ENCODE measurements around the gene ELN. TPM values are rescaled to one million over a fixed set of nuclear protein-coding genes. Genes with fewer than 3 reads are reported as not detected.

Gene ELN
- total RNA-seq, 4 donors from 2014 or later = 29.0 to 65.7 (median 50.8) TPM

DNA sequence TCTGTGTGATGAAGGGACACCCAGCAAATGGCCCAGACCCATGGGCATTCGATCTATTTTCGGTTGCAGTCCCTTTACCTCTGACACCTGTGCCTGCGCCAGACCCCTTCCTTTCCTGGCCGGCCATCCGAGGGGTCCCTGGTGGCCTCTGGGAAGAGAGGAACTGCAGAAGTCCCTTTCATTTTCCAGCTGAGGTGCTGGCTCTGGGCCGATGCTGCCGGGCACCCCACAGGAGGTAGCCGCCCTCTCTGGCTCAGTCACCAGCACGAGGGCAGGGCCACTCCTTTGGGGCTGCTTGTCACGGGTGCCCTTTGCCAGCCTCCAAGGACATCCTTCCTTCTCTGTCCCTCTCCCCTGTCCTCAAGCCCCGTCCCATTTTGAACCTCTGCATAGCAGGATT lies 4.2 kb upstream of the ELN start:
- Histone ChIP-seq H3K27me3 (no peaks in the 10 kb centered on the region), H3K9me3 (no peaks in the 10 kb centered on the region), H3K36me3 (no peaks in the 10 kb centered on the region), H3K4me3 (replicated peaks in 1 of 3) (no peak overlapping the region), H3K27ac (no peak overlapping the region), H3K4me1 (peaks cover 11 to 28% of the 10 kb centered on the region in 2 donors)
- TF ChIP-seq, protein P1, sequence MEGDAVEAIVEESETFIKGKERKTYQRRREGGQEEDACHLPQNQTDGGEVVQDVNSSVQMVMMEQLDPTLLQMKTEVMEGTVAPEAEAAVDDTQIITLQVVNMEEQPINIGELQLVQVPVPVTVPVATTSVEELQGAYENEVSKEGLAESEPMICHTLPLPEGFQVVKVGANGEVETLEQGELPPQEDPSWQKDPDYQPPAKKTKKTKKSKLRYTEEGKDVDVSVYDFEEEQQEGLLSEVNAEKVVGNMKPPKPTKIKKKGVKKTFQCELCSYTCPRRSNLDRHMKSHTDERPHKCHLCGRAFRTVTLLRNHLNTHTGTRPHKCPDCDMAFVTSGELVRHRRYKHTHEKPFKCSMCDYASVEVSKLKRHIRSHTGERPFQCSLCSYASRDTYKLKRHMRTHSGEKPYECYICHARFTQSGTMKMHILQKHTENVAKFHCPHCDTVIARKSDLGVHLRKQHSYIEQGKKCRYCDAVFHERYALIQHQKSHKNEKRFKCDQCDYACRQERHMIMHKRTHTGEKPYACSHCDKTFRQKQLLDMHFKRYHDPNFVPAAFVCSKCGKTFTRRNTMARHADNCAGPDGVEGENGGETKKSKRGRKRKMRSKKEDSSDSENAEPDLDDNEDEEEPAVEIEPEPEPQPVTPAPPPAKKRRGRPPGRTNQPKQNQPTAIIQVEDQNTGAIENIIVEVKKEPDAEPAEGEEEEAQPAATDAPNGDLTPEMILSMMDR (IDR thresholded peaks at IDR 0.05) = no peak
- TF ChIP-seq POLR2A (IDR thresholded peaks at IDR 0.05) = no peak
- intact Hi-C loops (cut with DNase I) = no loop called here
- DNase-seq = no peak
- WGBS, 2 donors = 81 to 90% methylated on average over 6 of the region's 11 CpGs

DNA sequence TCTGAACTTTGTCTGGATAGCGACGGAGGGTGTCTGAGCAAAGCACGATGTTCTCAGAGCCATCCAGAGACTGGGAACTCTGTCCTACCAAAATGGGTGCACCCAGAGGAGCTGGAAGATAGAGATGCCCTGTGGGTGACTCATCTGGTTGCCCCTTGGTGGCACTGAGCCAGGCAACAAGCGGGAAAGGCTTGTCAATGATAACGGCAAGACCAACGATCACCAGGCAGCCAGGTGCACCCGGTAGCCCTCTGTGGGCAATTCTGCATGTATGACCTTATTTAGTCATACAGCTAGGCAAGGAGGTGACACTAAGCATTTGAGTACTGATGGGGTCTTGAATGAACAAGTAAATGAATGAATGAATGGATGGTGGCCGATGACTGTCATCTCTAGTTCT lies 2.8 kb upstream of the ELN start:
- Histone ChIP-seq H3K36me3 (no peaks in the 10 kb centered on the region), H3K9me3 (no peaks in the 10 kb centered on the region), H3K27ac (no peak overlapping the region), H3K27me3 (no peaks in the 10 kb centered on the region), H3K4me1 (peaks cover 11 to 36% of the 10 kb centered on the region in 2 donors), H3K4me3 (replicated peaks in 1 of 3) (no peak overlapping the region)
- intact Hi-C loops (cut with DNase I) = loop anchor here (5.0 kb wide), 1 partner anchor 158 kb away; no protein-coding TSS in a partner anchor
- 85 to 86% methylated on average over 8 of the region's 8 CpGs for WGBS, 2 donors
- DNase-seq = no peak
- no peak for TF ChIP-seq POLR2A (IDR thresholded peaks at IDR 0.05)
- TF ChIP-seq, protein P1 (IDR thresholded peaks at IDR 0.05) = no peak

DNA sequence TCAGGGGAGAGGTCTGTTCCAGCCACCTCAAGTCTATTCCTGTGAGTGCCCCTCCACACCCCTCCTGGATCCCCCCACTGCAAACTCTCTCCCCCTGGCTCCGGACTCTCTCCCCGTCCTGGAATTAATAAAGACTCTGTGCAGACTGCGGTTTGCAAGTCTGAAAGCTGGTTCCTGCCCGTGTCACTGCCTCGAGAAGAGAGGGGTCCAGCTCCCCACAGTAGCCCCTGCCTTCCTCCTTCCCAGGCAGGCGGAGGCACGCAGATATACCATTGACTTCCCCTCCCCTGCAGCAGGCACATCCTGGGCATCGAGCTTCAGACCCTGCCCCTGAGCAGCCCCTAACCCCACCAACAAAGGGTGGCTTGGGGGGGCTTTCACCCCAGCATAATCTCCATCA lies 2.2 kb upstream of the ELN start:
- H3K4me3 ChIP-seq (replicated peaks in 1 of 3) = no peak overlapping the region
- intact Hi-C loops (cut with DNase I) = loop anchor here (5.0 kb wide), 1 partner anchor 158 kb away; no protein-coding TSS in a partner anchor
- H3K27ac ChIP-seq = no peak overlapping the region
- H3K4me1 ChIP-seq = peaks cover 11 to 36% of the 10 kb centered on the region in 2 donors
- H3K36me3 ChIP-seq = no peaks in the 10 kb centered on the region
- 68 to 85% methylated on average over 8 of the region's 8 CpGs for WGBS, 2 donors
- TF ChIP-seq, protein P1 (IDR thresholded peaks at IDR 0.05) = no peak
- TF ChIP-seq POLR2A (IDR thresholded peaks at IDR 0.05) = no peak
- H3K27me3 ChIP-seq = no peaks in the 10 kb centered on the region
- no peak for DNase-seq
- H3K9me3 ChIP-seq = no peaks in the 10 kb centered on the region

DNA sequence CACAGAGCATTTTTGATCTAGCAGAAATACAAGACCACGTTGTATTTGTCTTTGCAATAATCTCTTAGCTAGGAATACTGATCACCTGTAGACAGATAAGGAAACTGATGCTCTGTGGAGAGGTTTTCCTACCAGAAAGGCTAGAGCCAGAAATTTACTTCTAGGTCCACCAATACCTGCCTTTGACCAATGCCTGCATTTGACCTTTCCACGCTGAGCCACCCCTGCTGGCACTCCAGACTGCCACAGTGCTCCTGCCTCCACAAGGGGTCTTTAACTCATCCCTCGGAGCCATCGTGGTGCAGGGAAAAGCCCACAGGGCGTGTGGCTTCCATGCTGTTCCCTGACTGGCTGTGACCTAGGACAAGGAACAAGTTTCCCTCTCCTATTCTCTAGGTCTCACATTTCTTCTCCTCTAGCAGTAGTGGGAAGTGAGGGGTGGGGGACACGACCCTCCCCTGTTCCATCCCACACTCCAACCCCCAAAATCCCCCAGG lies 1.5 kb upstream of the ELN start:
- Histone ChIP-seq H3K4me1 (peaks cover 11 to 36% of the 10 kb centered on the region in 2 donors), H3K9me3 (no peaks in the 10 kb centered on the region), H3K27ac (peak overlapping the region in 2 of 3 donors; percentile 50 to 68), H3K27me3 (no peaks in the 10 kb centered on the region), H3K36me3 (no peaks in the 10 kb centered on the region), H3K4me3 (replicated peaks in 1 of 3) (no peak overlapping the region)
- 31 to 35% methylated on average over 6 of the region's 6 CpGs for WGBS, 2 donors
- intact Hi-C loops (cut with DNase I) = loop anchor here (5.0 kb wide), 1 partner anchor 159 kb away; no protein-coding TSS in a partner anchor
- no peak for TF ChIP-seq POLR2A (IDR thresholded peaks at IDR 0.05)
- TF ChIP-seq, protein P1 (IDR thresholded peaks at IDR 0.05) = no peak
- no peak for DNase-seq

DNA sequence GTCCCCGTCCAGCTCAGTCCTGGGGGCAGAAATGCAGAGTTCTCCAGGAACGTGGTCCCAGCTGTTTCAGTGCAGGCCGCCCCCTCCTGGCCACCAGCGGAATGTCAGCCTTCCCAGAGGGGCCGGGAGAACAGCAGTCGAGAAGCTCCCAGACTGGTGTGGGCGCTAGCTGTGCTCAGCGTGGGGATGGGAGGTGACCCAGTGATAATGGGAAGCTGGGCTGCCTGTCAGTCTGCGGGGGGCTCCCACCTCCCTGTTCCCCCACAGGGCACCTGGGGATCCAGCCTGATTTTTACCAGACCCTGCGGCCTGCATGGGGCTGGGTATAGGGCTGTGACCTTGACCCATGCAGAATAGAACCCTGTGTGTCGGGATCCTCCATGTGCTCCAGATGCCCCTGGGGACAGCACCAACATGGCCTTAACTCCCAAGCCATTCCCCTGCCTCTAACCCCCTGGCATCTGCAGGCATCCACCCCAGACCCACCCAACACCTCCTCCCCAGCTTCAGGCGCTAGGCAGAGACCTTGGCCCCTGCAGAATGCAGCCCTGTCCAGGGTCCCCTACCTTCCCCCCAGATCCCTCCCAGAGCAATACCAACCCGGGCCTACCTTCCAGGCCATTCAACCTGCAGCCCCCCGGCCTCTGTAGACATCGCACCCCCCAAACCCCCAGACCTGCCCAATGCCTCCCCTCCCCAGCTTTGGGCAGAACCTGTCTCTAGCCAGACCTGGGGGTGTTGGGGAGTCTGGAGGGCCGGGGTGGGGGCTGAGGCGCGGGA lies 880 bp upstream of the ELN start:
- peaks cover 15 to 41% of the 10 kb centered on the region in 2 donors for H3K4me1 ChIP-seq
- no peaks in the 10 kb centered on the region for H3K36me3 ChIP-seq
- H3K9me3 ChIP-seq = no peaks in the 10 kb centered on the region
- H3K4me3 ChIP-seq (replicated peaks in 1 of 3) = peak overlapping the region in 1 of 3 donors; percentile 21
- peak overlapping the region; percentile 44 to 68 (median 50) for H3K27ac ChIP-seq
- DNase-seq = peak; percentile 76 to 81
- intact Hi-C loops (cut with DNase I) = loop anchor here (5.0 kb wide), 1 partner anchor 160 kb away; no protein-coding TSS in a partner anchor
- TF ChIP-seq, protein P1 (IDR thresholded peaks at IDR 0.05) = peak; percentile 77 to 98 (median 82)
- no peak for TF ChIP-seq POLR2A (IDR thresholded peaks at IDR 0.05)
- no peaks in the 10 kb centered on the region for H3K27me3 ChIP-seq
- 15 to 29% methylated on average over 13 to 15 of the region's 18 CpGs for WGBS, 2 donors

Data from thyroid gland (tissue), 4 donors.